Transverse colon (tissue), 4 donors: ENCODE results near the gene CARMIL1. TPM values are rescaled to one million over a fixed set of nuclear protein-coding genes. Genes with fewer than 3 reads are reported as not detected.

Experiments
- DNase-seq: peaks from one replicate; pipeline ENCODE4 v3.0.0-alpha.2; 2019
- H3K27ac ChIP-seq, 4 donors: fragments of 200-600 bp; sonication (generic); 2 replicates each; pipeline ENCODE4 v1.5.1; 2016 to 2018; ENCODE audit warnings: inconsistent platforms in 4 of 4
- H3K27me3 ChIP-seq: fragments of 200-600 bp; sonication (generic); 2 replicates; pipeline ENCODE4 v1.5.1; 2017; ENCODE audit warnings: inconsistent platforms
- H3K36me3 ChIP-seq, 4 donors: fragments of 200-600 bp; sonication (generic); 2 replicates each; pipeline ENCODE4 v1.5.1; 2017 to 2019; ENCODE audit warnings: inconsistent platforms in 4 of 4
- H3K4me1 ChIP-seq, 4 donors: fragments of 200-600 bp; sonication (generic); 2 replicates each; pipeline ENCODE4 v1.5.1; 2017 to 2020; ENCODE audit warnings: inconsistent platforms in 4 of 4
- H3K4me3 ChIP-seq, 4 donors: fragments of 200-600 bp; sonication (generic); 1 replicate in 1 of 4; 2 replicates in 3 of 4; pipeline versions ENCODE4 v1.5.1 to v1.6.1; 2017 to 2019; ENCODE audit warnings: inconsistent platforms in 4 of 4
- H3K9me3 ChIP-seq, 2 donors: fragments of 200-600 bp; sonication (generic); 2 replicates each; pipeline ENCODE4 v1.5.1; 2017 to 2019; ENCODE audit warnings: inconsistent platforms in 2 of 2
- EP300 ChIP-seq: sonication (generic); formaldehyde crosslinking; IDR thresholded peaks from one replicate; pipeline ENCODE4 v1.6.1; 2017; ENCODE audit warnings: antibody characterized with exemption, low read depth
- POLR2A ChIP-seq: fragments of 450-650 bp; IDR thresholded peaks from one replicate; pipeline ENCODE4 v1.6.1; 2016; ENCODE audit warnings: antibody characterized with exemption, mild to moderate bottlenecking, moderate library complexity
- POLR2AphosphoS5 ChIP-seq, 3 donors: sonication (generic); formaldehyde crosslinking; IDR thresholded peaks; one replicate each; pipeline ENCODE4 v1.6.1; 2016; ENCODE audit warnings: antibody characterized with exemption in 3 of 3
- whole genome bisulfite sequencing, 2 donors: methylation state at CpG; one replicate each; pipeline ENCODE4 v1.1.5; 2018; ENCODE audit warnings: low coverage in 1 of 2; 5-methylcytosine and 5-hydroxymethylcytosine counted together
- in situ Hi-C, 4 donors: fragments of 200-750 bp; cut with MboI; loops; one replicate each; pipeline versions ENCODE4 v1.15.0 to v1.15.1; 2017; ENCODE audit warnings: low sequenced_read_pairs in 3 of 4, low pct_ligation_motif_present in 1 of 4, low pct_unique_long_range_greater_than_20kb in 1 of 4
- intact Hi-C: fragments of 100-400 bp; cut with DNase I; formaldehyde crosslinking; loops from one replicate; pipeline ENCODE4 v1.15.1; 2023; ENCODE audit warnings: low total_unique reads
- total RNA-seq, 4 donors: library from RNA; depleted of rRNA; stranded (reverse); fragments of >200 nt; gene quantifications; one replicate each; pipeline ENCODE4 v1.1.0, GENCODE V29; 2016
- TF ChIP-seq, protein P1 (sequence below), 5 experiments: fragments of 200-600 bp in 3 of 5; fragments of 450-650 bp in 2 of 5; sonication (generic) in 3 of 5; IDR thresholded peaks; 1 replicate in 2 of 5; 2 replicates in 3 of 5; pipeline ENCODE4 v1.5.1; 2016 to 2017; ENCODE audit warnings: antibody characterized with exemption in 5 of 5, inconsistent platforms in 3 of 5, mild to moderate bottlenecking in 2 of 5, moderate library complexity in 1 of 5

Gene CARMIL1
- total RNA-seq, 4 donors from 2014 or later, result 25.1 to 93.5 (median 61.0) TPM

DNA sequence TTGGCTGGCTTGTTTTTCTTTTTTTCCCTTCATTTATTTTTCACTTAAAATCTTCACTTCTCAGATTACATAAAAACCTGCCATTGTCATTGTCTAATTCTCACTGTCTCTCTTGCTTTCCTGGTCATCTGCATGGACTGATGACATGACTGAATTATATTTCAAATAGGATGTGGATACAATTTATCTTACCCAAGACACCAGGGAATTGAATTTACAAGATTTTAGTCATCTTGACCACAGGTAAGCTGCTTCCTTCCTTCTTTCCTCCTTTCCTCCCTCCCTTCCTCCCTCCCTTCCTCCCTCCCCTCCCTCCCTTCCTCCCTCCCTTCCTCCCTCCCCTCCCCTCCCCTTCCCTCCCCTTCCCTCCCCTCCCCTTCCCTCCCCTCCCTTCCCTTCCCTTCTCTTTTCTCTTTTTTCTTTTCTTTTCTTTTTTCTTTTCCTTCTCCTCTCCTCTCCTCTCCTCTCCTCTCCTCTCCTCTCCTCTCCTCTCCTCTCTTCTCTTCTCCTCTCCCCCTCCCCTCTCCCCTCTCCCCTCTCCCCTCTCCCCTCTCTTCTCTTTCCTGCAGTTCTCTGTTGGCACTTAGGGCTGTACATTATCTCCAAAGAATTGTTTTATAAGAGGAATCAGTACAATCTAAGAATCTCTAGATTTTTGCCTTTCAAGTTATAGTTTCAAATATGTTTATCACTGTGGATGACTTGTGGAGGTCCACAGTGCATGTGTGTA lies 171.5 kb downstream of the CARMIL1 start:
- no peak overlapping the region for H3K27ac ChIP-seq
- no peak for DNase-seq
- H3K27me3 ChIP-seq, result no peaks in the 10 kb centered on the region
- peaks cover 0 to 8% (median 0%) of the 10 kb centered on the region in 4 donors for H3K36me3 ChIP-seq
- no peak for TF ChIP-seq POLR2AphosphoS5 (IDR thresholded peaks at IDR 0.05)
- TF ChIP-seq EP300, result no peak
- TF ChIP-seq, protein P1, sequence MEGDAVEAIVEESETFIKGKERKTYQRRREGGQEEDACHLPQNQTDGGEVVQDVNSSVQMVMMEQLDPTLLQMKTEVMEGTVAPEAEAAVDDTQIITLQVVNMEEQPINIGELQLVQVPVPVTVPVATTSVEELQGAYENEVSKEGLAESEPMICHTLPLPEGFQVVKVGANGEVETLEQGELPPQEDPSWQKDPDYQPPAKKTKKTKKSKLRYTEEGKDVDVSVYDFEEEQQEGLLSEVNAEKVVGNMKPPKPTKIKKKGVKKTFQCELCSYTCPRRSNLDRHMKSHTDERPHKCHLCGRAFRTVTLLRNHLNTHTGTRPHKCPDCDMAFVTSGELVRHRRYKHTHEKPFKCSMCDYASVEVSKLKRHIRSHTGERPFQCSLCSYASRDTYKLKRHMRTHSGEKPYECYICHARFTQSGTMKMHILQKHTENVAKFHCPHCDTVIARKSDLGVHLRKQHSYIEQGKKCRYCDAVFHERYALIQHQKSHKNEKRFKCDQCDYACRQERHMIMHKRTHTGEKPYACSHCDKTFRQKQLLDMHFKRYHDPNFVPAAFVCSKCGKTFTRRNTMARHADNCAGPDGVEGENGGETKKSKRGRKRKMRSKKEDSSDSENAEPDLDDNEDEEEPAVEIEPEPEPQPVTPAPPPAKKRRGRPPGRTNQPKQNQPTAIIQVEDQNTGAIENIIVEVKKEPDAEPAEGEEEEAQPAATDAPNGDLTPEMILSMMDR (IDR thresholded peaks at IDR 0.05), result no peak
- TF ChIP-seq POLR2A, result no peak
- intact Hi-C loops, result no loop called here
- H3K9me3 ChIP-seq, result peaks cover 0 to 7% of the 10 kb centered on the region in 2 donors
- in situ Hi-C loops, result no loop called here
- no peaks in the 10 kb centered on the region for H3K4me1 ChIP-seq
- no peak overlapping the region for H3K4me3 ChIP-seq

DNA sequence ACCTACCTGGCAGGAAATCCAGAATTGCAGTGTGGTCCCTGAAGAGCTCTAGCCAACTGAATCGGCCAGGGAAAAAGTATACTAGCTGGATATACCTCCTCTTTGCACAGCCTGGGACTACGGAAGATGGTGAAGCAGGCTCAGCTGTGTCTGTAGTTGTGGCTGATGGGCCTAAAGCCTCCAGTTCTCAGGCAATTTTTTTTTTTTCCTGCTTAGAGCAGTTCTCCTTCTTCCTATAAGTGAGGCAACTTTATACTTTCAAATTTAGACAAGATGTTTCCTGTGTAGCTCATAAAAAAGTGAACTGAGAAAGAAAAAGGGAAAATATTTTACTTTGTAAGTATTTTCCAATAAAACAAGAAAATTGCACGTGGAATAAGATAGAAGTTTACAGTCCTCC lies 172.9 kb downstream of the CARMIL1 start:
- Histone ChIP-seq H3K27ac (no peak overlapping the region), H3K9me3 (no peaks in the 10 kb centered on the region), H3K4me1 (no peaks in the 10 kb centered on the region), H3K27me3 (no peaks in the 10 kb centered on the region), H3K4me3 (peak overlapping the region in 1 of 4 donors; percentile 24), H3K36me3 (no peaks in the 10 kb centered on the region)
- in situ Hi-C loops, result no loop called here
- no peak for DNase-seq
- intact Hi-C loops, result no loop called here
- no peak for TF ChIP-seq POLR2AphosphoS5 (IDR thresholded peaks at IDR 0.05)
- TF ChIP-seq, protein P1 (IDR thresholded peaks at IDR 0.05), result no peak
- TF ChIP-seq POLR2A, result no peak
- no peak for TF ChIP-seq EP300
- 72 to 78% methylated on average over 3 of the region's 3 CpGs for WGBS, 2 donors

DNA sequence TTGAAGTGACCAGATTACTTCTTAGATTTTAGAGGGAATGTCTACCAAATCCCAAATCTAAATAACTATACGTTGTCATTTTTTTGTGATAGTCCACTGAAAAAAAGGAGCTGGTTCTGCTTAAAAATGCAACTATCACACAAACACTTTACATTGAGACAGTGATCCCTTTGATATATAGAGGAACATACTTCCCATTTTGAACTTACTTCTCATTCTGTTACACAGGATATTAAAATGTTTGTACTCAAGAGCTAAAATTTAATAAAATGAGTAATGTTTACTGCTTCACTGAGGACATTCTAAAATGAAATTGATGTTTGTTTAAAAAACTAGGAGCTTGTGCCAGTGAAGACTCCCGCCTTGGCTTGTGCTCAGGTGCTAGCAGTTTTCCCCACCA lies 174.1 kb downstream of the CARMIL1 start:
- no peak for DNase-seq
- 86 to 87% methylated on average over 2 of the region's 2 CpGs for WGBS, 2 donors
- intact Hi-C loops, result no loop called here
- no peaks in the 10 kb centered on the region for H3K9me3 ChIP-seq
- H3K27ac ChIP-seq, result no peak overlapping the region
- no peak overlapping the region for H3K4me3 ChIP-seq
- in situ Hi-C loops, result no loop called here
- H3K27me3 ChIP-seq, result no peaks in the 10 kb centered on the region
- H3K36me3 ChIP-seq, result no peaks in the 10 kb centered on the region
- TF ChIP-seq, protein P1 (IDR thresholded peaks at IDR 0.05), result no peak
- no peak for TF ChIP-seq EP300
- TF ChIP-seq POLR2AphosphoS5 (IDR thresholded peaks at IDR 0.05), result no peak
- no peak for TF ChIP-seq POLR2A
- H3K4me1 ChIP-seq, result no peaks in the 10 kb centered on the region

DNA sequence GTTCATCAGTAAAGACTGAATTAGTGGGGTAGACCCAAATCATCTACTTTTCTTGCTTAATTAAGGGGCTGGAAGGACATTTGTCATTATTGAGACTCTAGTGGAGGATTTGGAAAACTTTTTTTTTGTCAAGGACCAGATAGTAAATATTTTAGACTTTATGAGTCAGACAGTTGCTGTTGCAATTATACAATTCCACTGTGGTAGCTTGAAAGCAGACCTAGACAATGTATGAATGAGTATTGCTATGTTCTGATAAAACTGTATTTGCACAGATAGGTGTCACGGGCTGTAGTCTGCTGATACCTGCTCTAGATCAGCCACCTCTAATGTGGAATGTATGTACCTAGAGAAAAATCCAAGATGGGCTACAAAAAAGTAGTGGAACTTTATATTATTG lies 175.0 kb downstream of the CARMIL1 start:
- H3K36me3 ChIP-seq, result no peaks in the 10 kb centered on the region
- no peaks in the 10 kb centered on the region for H3K9me3 ChIP-seq
- TF ChIP-seq POLR2A, result no peak
- TF ChIP-seq POLR2AphosphoS5 (IDR thresholded peaks at IDR 0.05), result no peak
- TF ChIP-seq, protein P1 (IDR thresholded peaks at IDR 0.05), result no peak
- TF ChIP-seq EP300, result no peak
- no peak for DNase-seq
- intact Hi-C loops, result no loop called here
- H3K4me3 ChIP-seq, result no peak overlapping the region
- in situ Hi-C loops, result no loop called here
- H3K4me1 ChIP-seq, result no peaks in the 10 kb centered on the region
- WGBS, 2 donors, result 88 to 100% methylated on average over 1 of the region's 1 CpG
- H3K27ac ChIP-seq, result no peak overlapping the region
- H3K27me3 ChIP-seq, result no peaks in the 10 kb centered on the region
